GM10266 (cell line): ENCODE results near the gene LRP1B.
"Not testable (repeated sequence)": the region's sequence is repeated elsewhere in the genome, so short reads cannot be mapped to it uniquely, and the experiment has no call there.

Source experiments
- DNase-seq: peaks from one replicate; pipeline ENCODE4 v3.0.0; 2012; ENCODE audit errors: extremely low spot score
- CTCF ChIP-seq: IDR thresholded peaks from 2 replicates; pipeline ENCODE4 v1.5.1; 2012; ENCODE audit warnings: mild to moderate bottlenecking, low read depth; ENCODE audit not compliant: control insufficient read depth, insufficient read depth; ENCODE audit errors: missing control alignments

The LRP1B gene

DNA sequence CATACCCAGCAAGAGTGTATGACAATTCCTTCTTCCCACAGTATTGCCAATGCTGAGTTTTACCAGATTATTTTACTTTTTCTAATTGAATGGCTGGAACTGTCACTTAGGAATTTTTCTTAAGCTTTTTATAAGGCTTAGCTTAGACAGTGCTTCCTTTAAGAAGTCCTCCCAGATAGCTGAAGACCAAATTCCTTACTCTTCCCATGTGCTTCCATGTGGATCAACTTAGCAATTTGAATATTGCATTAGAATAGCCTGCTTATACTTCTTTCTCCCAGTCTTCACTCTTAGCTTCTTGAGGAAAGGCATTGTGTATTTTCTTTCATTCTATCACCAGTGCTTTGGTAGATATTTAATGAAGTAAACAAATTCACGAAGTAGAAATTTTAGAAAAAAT, 1144.4 kb downstream of the LRP1B start:
- no peak for TF ChIP-seq CTCF
- DNase-seq, result no peak

DNA sequence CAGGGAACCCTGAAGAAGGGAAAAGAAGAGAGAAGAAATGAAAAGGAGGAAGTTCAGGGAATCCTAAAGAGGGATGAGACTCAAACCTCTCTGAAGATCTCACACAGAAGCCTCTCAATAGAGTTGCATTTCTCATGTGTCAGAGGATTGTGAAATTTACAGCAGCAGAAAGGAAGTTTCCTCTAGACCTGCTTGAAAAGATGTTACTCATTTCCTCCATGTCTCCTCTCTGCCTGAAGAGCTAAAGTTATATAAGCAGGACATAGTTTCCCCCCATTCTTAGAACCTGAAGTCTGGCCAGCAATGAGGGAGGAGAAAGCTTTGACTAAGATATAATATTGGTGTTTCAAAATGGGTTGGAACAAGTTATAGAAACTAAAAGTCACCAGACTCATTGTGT, 1155.6 kb downstream of the LRP1B start:
- no peak for DNase-seq
- no peak for TF ChIP-seq CTCF

GRCh38 chr2:140972724-140973123, 1158.1 kb downstream of the LRP1B start:
- no peak for DNase-seq
- TF ChIP-seq CTCF, result no peak

- not testable (repeated sequence) for DNase-seq
Observed at GRCh38 chr2:140964324-140964723, 1166.5 kb downstream of the LRP1B start.

DNA sequence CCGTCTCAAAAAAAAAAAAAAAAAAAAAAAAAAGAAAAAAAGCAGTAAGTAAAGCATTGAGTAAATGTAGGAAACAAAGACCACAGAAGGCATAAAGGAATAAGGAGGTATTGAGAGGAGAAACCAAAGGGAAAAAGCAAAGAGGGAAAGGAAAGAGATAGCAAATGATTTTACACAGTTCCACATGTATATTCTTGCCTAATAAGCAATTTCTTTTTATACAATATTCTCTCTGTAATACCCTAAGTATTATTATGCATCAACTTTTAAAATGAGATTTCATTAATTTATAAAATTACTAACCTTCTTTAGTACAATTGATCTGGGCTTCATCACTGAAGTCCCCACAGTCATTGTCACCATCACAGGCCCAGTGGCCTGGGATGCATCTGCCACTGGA, 1180.9 kb downstream of the LRP1B start:
- DNase-seq, result no peak
- no peak for TF ChIP-seq CTCF

GRCh38 chr2:140947236-140947635, 1183.6 kb downstream of the LRP1B start:
- no peak for DNase-seq
- TF ChIP-seq CTCF, result no peak

GRCh38 chr2:140943867-140944266, 1186.9 kb downstream of the LRP1B start:
- no peak for DNase-seq
- no peak for TF ChIP-seq CTCF

DNA sequence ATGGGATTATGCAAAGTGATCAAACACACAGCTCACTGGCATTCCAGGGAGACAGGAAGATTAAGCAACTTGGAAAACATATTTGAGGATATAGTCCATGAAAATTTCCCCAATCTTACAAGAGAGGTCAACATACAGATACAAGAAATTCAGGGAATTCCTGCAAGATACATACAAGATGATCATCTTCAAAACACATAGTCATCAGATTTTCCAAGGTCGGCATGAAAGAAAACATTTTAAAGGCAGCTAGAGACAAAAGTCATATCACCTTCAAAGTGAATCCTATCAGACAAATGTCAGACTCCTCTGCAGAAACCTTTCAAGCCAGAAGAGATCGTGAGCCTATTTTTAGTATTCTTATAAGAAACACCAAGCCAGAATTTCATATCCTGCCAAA, 1188.5 kb downstream of the LRP1B start:
- TF ChIP-seq CTCF, result no peak
- DNase-seq, result no peak
